Measurements from ENCODE around the gene PFDN1. TPM values are rescaled to one million over a fixed set of nuclear protein-coding genes. Genes with fewer than 3 reads are reported as not detected.

PFDN1 gene
- total and polyA plus RNA-seq, 5 donors from 2014 or later, result 34.3 to 152 (median 109) TPM

DNA sequence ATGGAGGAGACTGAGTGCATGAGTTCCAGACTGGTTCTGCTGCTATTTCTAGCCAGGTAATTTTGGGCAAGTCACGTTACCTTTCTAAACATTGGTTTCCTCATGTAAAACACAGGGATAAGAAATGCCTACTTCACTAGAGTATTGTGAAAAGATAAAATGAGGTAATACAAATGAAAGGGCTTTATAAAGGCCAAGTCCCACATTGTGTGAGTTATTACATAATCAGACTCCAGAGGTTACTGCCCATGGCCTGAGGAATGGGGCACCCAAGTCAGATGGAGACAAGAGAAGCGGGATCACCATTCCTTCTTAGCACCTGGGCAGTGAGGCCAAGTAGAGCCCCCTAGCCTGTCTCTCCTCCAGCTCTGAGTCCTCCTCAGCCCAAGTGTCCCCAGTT lies 36.0 kb upstream of the PFDN1 start:
- Histone ChIP-seq H3K27ac (ENCODE audit: insufficient read depth, low read length, poor library complexity, severe bottlenecking) (no peak overlapping the region), H3K4me1 (ENCODE audit: control insufficient read depth, insufficient read depth, low read length, poor library complexity, severe bottlenecking) (peaks cover 16% of the 10 kb centered on the region), H3K36me3 (ENCODE audit: control insufficient read depth, insufficient read depth, low read length) (no peaks in the 10 kb centered on the region), H3K9me3 (ENCODE audit: control insufficient read depth in 2 of 2, low read length in 2 of 2) (no peaks in the 10 kb centered on the region), H3K4me3 (ENCODE audit: low read depth, low read length) (no peak overlapping the region), H3K27me3 (ENCODE audit: control insufficient read depth, insufficient read depth, low read length) (no peaks in the 10 kb centered on the region)
- no peak overlapping the region for H3K4me3 Mint-ChIP-seq
- no peak overlapping the region for H3K27ac Mint-ChIP-seq
- no peaks in the 10 kb centered on the region for H3K9me3 Mint-ChIP-seq
- no peaks in the 10 kb centered on the region for H3K27me3 Mint-ChIP-seq
- peaks cover 6 to 34% (median 13%) of the 10 kb centered on the region in 4 donors for H3K4me1 Mint-ChIP-seq
- DNase-seq (no peak), ATAC-seq (ENCODE audit: low read depth in 2 of 2) (no peak)
- peaks cover under 1% of the 10 kb centered on the region for H3K36me3 Mint-ChIP-seq

DNA sequence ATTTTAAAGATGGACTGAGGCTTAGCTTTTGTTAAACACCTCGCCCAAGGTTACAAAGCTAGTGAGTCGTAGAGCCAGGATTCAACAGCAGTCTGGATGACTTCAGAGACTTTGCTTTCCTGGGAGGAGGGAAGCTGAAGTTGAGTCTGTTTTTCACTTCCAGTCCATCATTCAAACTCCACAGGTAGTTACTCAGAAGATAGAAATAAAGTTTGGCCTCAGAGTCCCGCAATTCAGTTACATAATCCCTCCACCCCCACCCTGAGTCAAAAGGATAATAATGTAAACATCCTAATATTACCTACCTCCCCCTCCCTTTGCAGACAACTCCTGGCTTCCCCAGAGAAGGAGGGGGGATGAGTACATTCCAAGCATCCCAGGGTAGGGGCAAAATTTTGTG lies 35.4 kb upstream of the PFDN1 start:
- Histone ChIP-seq H3K27ac (ENCODE audit: insufficient read depth, low read length, poor library complexity, severe bottlenecking) (no peak overlapping the region), H3K4me3 (ENCODE audit: low read depth, low read length) (no peak overlapping the region), H3K27me3 (ENCODE audit: control insufficient read depth, insufficient read depth, low read length) (no peaks in the 10 kb centered on the region), H3K9me3 (ENCODE audit: control insufficient read depth in 2 of 2, low read length in 2 of 2) (no peaks in the 10 kb centered on the region), H3K36me3 (ENCODE audit: control insufficient read depth, insufficient read depth, low read length) (no peaks in the 10 kb centered on the region), H3K4me1 (ENCODE audit: control insufficient read depth, insufficient read depth, low read length, poor library complexity, severe bottlenecking) (peaks cover 16% of the 10 kb centered on the region)
- ATAC-seq (ENCODE audit: low read depth in 2 of 2) (no peak), DNase-seq (no peak)
- Mint-ChIP-seq H3K9me3 (no peaks in the 10 kb centered on the region), H3K4me1 (peaks cover 6 to 29% (median 13%) of the 10 kb centered on the region in 4 donors), H3K4me3 (no peak overlapping the region), H3K36me3 (peaks cover 4% of the 10 kb centered on the region), H3K27ac (peak overlapping the region in 1 of 3 donors; percentile 25), H3K27me3 (no peaks in the 10 kb centered on the region)

DNA sequence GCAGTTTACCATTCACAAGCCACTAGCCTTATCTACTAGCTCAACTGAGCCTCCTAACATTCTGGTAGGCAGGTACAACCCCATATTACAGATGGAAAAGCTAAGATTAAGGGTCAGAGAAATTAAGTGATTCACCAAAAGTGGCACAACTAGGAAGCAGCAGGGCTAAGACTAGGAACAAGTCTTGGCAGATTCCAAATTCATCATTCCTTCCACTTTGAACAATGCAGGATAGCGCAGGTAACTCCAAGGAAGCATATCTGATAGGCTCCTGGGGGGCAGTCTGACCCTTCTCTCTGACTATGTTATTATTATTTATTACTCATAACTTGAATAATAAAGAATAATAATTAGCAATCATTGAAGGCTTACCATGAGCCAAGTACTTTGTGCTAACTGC lies 35.0 kb upstream of the PFDN1 start:
- no peak overlapping the region for H3K4me3 Mint-ChIP-seq
- no peaks in the 10 kb centered on the region for H3K9me3 Mint-ChIP-seq
- Histone ChIP-seq H3K27ac (ENCODE audit: insufficient read depth, low read length, poor library complexity, severe bottlenecking) (no peak overlapping the region), H3K27me3 (ENCODE audit: control insufficient read depth, insufficient read depth, low read length) (no peaks in the 10 kb centered on the region), H3K4me3 (ENCODE audit: low read depth, low read length) (no peak overlapping the region), H3K36me3 (ENCODE audit: control insufficient read depth, insufficient read depth, low read length) (no peaks in the 10 kb centered on the region), H3K9me3 (ENCODE audit: control insufficient read depth in 2 of 2, low read length in 2 of 2) (no peaks in the 10 kb centered on the region), H3K4me1 (ENCODE audit: control insufficient read depth, insufficient read depth, low read length, poor library complexity, severe bottlenecking) (peaks cover 11% of the 10 kb centered on the region)
- H3K27ac Mint-ChIP-seq, result no peak overlapping the region
- H3K36me3 Mint-ChIP-seq, result peaks cover 4% of the 10 kb centered on the region
- DNase-seq, result no peak
- H3K27me3 Mint-ChIP-seq, result no peaks in the 10 kb centered on the region
- ATAC-seq (ENCODE audit: low read depth in 2 of 2), result no peak
- peaks cover 4 to 24% (median 11%) of the 10 kb centered on the region in 4 donors for H3K4me1 Mint-ChIP-seq

DNA sequence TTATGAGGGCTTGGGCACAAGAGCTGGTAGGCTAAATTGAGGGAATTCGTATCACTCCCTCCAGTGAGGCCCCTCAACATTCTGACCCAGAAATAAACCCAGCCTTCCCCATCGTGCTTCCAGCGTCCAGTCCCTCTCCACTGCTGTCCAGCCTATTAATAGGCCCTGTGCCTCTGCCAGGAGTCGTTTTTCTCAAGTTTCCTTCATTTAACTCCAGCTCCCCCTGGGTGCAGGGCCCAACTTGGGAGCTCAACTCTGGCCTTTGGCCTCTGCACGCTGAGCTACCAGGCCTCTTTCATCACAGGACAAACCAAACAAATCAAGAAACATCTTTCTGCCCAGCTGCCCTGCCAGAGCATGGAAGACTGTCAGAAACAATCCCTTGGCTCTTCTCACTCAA lies 33.5 kb upstream of the PFDN1 start:
- ATAC-seq (ENCODE audit: low read depth in 2 of 2) (no peak), DNase-seq (no peak)
- Mint-ChIP-seq H3K9me3 (no peaks in the 10 kb centered on the region), H3K4me3 (no peak overlapping the region), H3K27ac (peak overlapping the region in 1 of 3 donors; percentile 20), H3K36me3 (peaks cover 9% of the 10 kb centered on the region), H3K4me1 (peaks cover 0 to 10% (median 3%) of the 10 kb centered on the region in 4 donors), H3K27me3 (no peaks in the 10 kb centered on the region)
- Histone ChIP-seq H3K36me3 (ENCODE audit: control insufficient read depth, insufficient read depth, low read length) (no peaks in the 10 kb centered on the region), H3K27me3 (ENCODE audit: control insufficient read depth, insufficient read depth, low read length) (no peaks in the 10 kb centered on the region), H3K27ac (ENCODE audit: insufficient read depth, low read length, poor library complexity, severe bottlenecking) (no peak overlapping the region), H3K9me3 (ENCODE audit: control insufficient read depth in 2 of 2, low read length in 2 of 2) (no peaks in the 10 kb centered on the region), H3K4me3 (ENCODE audit: low read depth, low read length) (no peak overlapping the region), H3K4me1 (ENCODE audit: control insufficient read depth, insufficient read depth, low read length, poor library complexity, severe bottlenecking) (no peaks in the 10 kb centered on the region)

DNA sequence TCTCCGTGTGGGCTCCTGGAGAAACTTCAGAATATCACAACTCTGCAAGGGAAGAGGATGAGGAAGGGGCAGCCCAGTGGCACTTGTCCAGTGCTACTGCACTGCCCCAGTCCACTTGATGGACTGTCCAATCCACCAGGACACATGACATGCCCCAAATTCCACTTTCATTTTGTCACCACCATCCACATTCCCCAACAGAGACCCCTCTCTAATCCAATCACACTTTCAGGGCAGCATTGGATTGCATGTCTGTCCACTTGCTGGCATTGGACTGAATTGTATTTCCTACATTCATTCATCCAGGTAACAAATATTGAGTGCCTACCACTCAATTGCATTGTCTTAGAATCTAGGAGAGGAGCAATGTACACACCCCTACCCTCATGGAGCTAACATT lies 28.7 kb upstream of the PFDN1 start:
- Histone ChIP-seq H3K27ac (ENCODE audit: insufficient read depth, low read length, poor library complexity, severe bottlenecking) (no peak overlapping the region), H3K4me1 (ENCODE audit: control insufficient read depth, insufficient read depth, low read length, poor library complexity, severe bottlenecking) (no peaks in the 10 kb centered on the region), H3K27me3 (ENCODE audit: control insufficient read depth, insufficient read depth, low read length) (no peaks in the 10 kb centered on the region), H3K9me3 (ENCODE audit: control insufficient read depth in 2 of 2, low read length in 2 of 2) (no peaks in the 10 kb centered on the region), H3K36me3 (ENCODE audit: control insufficient read depth, insufficient read depth, low read length) (no peaks in the 10 kb centered on the region), H3K4me3 (ENCODE audit: low read depth, low read length) (no peak overlapping the region)
- Mint-ChIP-seq H3K27ac (no peak overlapping the region), H3K4me3 (no peak overlapping the region), H3K27me3 (peaks cover 2% of the 10 kb centered on the region), H3K4me1 (peaks cover 0 to 2% (median 0%) of the 10 kb centered on the region in 4 donors), H3K36me3 (peaks cover 9% of the 10 kb centered on the region), H3K9me3 (no peaks in the 10 kb centered on the region)
- DNase-seq (no peak), ATAC-seq (ENCODE audit: low read depth in 2 of 2) (no peak)

DNA sequence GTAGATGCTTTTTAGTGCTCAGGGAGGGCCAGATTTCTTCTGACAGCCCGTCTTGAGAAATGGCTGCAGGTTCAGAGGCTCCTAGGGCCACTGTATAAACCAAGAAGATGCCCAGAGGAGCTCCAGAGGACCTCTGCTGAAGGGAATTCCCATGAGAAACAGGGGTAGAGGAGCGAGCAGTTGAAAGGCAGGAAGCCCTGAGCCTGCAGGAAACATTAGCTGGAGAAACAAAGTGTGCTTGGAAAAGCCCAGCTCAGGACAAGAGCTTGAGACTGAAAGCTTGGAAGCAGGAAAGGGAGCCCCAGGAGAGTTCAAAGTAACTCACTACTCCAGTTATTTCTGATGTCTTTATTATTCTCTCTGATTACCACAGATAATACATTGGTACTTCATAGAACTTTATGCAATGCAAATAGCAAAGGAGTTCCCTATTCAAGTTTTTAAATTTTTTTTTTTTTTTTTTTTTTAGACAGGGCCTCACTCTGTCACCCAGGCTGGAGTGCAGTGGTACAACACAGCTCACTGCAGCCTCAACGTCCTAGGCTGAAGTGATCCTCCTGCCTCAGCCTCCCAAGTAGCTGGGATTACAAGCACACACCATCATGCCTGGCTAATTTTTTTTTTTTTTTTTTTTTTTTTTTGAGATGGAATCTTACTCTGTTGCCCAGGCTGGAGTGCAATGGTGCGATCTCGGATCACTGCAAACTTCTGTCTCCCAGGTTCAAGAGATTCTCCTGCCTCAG lies 27.0 kb upstream of the PFDN1 start:
- no peak overlapping the region for H3K27ac ChIP-seq (ENCODE audit: insufficient read depth, low read length, poor library complexity, severe bottlenecking)
- Mint-ChIP-seq H3K36me3 (peaks cover 9% of the 10 kb centered on the region), H3K4me1 (peaks cover 0 to 2% (median under 1%) of the 10 kb centered on the region in 4 donors)

DNA sequence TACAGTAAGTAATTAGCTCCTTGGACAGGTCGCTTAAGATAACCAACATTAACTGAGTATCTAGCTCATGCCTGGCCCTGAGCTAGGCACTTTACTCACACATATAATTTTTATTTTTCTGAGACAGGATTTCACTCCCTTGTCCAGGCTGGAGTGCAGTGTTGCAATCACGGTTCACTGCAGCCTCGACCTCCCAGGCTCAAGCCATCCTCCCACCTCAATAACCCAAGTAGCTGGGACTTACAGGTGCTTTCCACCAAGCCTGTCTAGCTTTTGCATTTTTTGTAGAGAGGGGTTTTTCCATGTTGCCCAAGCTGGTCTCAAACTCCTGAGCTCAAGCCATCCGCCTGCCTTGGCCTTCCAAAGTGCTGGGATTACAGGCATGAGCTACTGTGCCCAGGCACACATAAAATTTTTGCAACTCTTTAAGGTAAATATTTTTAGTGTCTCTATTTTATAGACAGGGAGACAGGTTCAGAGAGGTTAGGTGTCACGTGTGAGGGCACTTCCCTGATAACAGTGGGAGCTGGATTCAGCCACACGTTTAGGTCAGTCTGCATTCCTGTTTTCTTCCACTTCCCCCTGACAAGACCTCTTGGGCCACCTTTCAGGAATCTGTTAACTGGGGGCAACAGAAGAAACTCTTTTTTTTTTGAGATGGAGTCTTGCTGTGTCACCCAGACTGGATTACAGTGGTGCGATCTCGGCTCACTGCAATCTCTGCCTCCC lies 25.3 kb upstream of the PFDN1 start:
- no peak for DNase-seq
- Mint-ChIP-seq H3K36me3 (peaks cover 5% of the 10 kb centered on the region), H3K4me1 (peaks cover 0 to 2% (median under 1%) of the 10 kb centered on the region in 4 donors), H3K27me3 (peaks cover 9% of the 10 kb centered on the region), H3K27ac (no peak overlapping the region), H3K9me3 (no peaks in the 10 kb centered on the region), H3K4me3 (no peak overlapping the region)
- H3K27ac ChIP-seq (ENCODE audit: insufficient read depth, low read length, poor library complexity, severe bottlenecking), result no peak overlapping the region
- H3K4me1 ChIP-seq (ENCODE audit: control insufficient read depth, insufficient read depth, low read length, poor library complexity, severe bottlenecking), result no peaks in the 10 kb centered on the region
- no peaks in the 10 kb centered on the region for H3K36me3 ChIP-seq (ENCODE audit: control insufficient read depth, insufficient read depth, low read length)
- peaks cover 2% of the 10 kb centered on the region for H3K27me3 ChIP-seq (ENCODE audit: control insufficient read depth, insufficient read depth, low read length)
- no peak for ATAC-seq (ENCODE audit: low read depth in 2 of 2)
- no peaks in the 10 kb centered on the region for H3K9me3 ChIP-seq (ENCODE audit: control insufficient read depth in 2 of 2, low read length in 2 of 2)
- H3K4me3 ChIP-seq (ENCODE audit: low read depth, low read length), result no peak overlapping the region

More for the DNA sequence above, 27.0 kb upstream of the PFDN1 start:
- Mint-ChIP-seq H3K9me3 (no peaks in the 10 kb centered on the region), H3K27ac (no peak overlapping the region), H3K27me3 (peaks cover 9% of the 10 kb centered on the region), H3K4me3 (no peak overlapping the region)
- DNase-seq, result no peak
- Histone ChIP-seq H3K27me3 (ENCODE audit: control insufficient read depth, insufficient read depth, low read length) (no peaks in the 10 kb centered on the region), H3K36me3 (ENCODE audit: control insufficient read depth, insufficient read depth, low read length) (no peaks in the 10 kb centered on the region), H3K4me3 (ENCODE audit: low read depth, low read length) (no peak overlapping the region), H3K9me3 (ENCODE audit: control insufficient read depth in 2 of 2, low read length in 2 of 2) (no peaks in the 10 kb centered on the region), H3K4me1 (ENCODE audit: control insufficient read depth, insufficient read depth, low read length, poor library complexity, severe bottlenecking) (no peaks in the 10 kb centered on the region)
- ATAC-seq (ENCODE audit: low read depth in 2 of 2), result no peak
